Glutamatergic neuron (in vitro differentiated cells): Measurements from ENCODE around the gene UGT1A6. TPM values are rescaled to one million over a fixed set of nuclear protein-coding genes. Genes with fewer than 3 reads are reported as not detected.
"Not testable (repeated sequence)": the region's sequence is repeated elsewhere in the genome, so short reads cannot be mapped to it uniquely, and the experiment has no call there.

Experiments
- DNase-seq: peaks from one replicate; pipeline ENCODE4 v3.0.0; 2022
- H3K27ac Mint-ChIP-seq: one replicate; pipeline ENCODE4 v1.8.0; 2020; ENCODE audit warnings: mild to moderate bottlenecking, mixed read lengths, inconsistent platforms; ENCODE audit not compliant: unreplicated experiment
- H3K27me3 Mint-ChIP-seq: one replicate; pipeline ENCODE4 v1.8.0; 2020; ENCODE audit warnings: mild to moderate bottlenecking, moderate library complexity, mixed read lengths, inconsistent platforms; ENCODE audit not compliant: unreplicated experiment
- H3K36me3 Mint-ChIP-seq: one replicate; pipeline ENCODE4 v1.8.0; 2020; ENCODE audit warnings: mild to moderate bottlenecking, mixed read lengths, inconsistent platforms; ENCODE audit not compliant: unreplicated experiment
- H3K4me1 Mint-ChIP-seq: one replicate; pipeline ENCODE4 v1.8.0; 2020; ENCODE audit warnings: mild to moderate bottlenecking, low read depth, mixed read lengths, inconsistent platforms; ENCODE audit not compliant: unreplicated experiment
- H3K4me3 Mint-ChIP-seq: one replicate; pipeline ENCODE4 v1.8.0; 2020; ENCODE audit warnings: mild to moderate bottlenecking, mixed read lengths, inconsistent platforms; ENCODE audit not compliant: unreplicated experiment
- H3K9me3 Mint-ChIP-seq: one replicate; pipeline ENCODE4 v1.8.0; 2020; ENCODE audit warnings: mild to moderate bottlenecking, moderate library complexity, mixed read lengths, inconsistent platforms; ENCODE audit not compliant: unreplicated experiment
- total RNA-seq: library from RNA; stranded (reverse); fragmentation: NEBNext Ultra II Directional; extraction: Animal tissue kit (Norgen Biotek cat#: 25700); gene quantifications from one replicate; pipeline ENCODE4 v1.2.1, GENCODE V29; 2021; ENCODE audit not compliant: unreplicated experiment
- TF ChIP-seq, protein P1 (sequence below): fragments of 200-600 bp; sonication (generic); IDR thresholded peaks from one replicate; pipeline ENCODE4 v1.5.0; 2021; ENCODE audit not compliant: partially characterized antibody, unreplicated experiment

Gene UGT1A6
- total RNA-seq, 1 donor from 2014 or later = not detected

DNA sequence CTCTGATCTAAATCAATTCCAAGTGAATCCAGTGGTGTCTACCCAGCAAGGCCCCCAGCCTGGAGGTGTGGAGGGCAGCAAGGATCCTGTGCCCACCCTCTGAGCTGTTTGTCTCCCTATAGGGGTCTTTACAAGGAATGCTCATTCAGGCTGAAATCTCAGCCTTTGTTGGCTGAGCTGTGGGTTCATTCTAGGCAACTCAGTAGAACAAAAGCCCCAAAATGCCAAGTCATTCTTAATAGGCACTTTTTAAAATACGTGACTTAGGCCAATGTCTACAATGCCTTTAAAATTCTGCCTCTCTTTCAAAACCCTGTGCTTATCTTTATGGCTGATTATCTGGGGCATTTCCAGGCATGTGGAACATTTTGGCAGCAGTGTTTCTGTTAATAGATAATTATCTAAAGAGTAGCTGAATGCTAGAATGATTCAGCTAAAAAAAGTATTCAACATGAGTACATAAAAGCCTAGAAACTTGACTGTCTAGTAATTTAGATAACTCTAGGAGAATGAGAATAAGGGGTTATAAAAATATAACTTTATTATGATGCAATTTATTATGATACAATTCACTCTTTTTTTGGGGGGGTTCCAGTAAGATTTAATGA lies 7.4 kb downstream of the UGT1A6 start:
- H3K4me1 Mint-ChIP-seq = no peaks in the 10 kb centered on the region
- no peak overlapping the region for H3K4me3 Mint-ChIP-seq
- H3K27me3 Mint-ChIP-seq = no peaks in the 10 kb centered on the region
- DNase-seq = no peak
- TF ChIP-seq, protein P1, sequence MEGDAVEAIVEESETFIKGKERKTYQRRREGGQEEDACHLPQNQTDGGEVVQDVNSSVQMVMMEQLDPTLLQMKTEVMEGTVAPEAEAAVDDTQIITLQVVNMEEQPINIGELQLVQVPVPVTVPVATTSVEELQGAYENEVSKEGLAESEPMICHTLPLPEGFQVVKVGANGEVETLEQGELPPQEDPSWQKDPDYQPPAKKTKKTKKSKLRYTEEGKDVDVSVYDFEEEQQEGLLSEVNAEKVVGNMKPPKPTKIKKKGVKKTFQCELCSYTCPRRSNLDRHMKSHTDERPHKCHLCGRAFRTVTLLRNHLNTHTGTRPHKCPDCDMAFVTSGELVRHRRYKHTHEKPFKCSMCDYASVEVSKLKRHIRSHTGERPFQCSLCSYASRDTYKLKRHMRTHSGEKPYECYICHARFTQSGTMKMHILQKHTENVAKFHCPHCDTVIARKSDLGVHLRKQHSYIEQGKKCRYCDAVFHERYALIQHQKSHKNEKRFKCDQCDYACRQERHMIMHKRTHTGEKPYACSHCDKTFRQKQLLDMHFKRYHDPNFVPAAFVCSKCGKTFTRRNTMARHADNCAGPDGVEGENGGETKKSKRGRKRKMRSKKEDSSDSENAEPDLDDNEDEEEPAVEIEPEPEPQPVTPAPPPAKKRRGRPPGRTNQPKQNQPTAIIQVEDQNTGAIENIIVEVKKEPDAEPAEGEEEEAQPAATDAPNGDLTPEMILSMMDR = no peak
- no peaks in the 10 kb centered on the region for H3K36me3 Mint-ChIP-seq
- no peaks in the 10 kb centered on the region for H3K9me3 Mint-ChIP-seq
- no peak overlapping the region for H3K27ac Mint-ChIP-seq

DNA sequence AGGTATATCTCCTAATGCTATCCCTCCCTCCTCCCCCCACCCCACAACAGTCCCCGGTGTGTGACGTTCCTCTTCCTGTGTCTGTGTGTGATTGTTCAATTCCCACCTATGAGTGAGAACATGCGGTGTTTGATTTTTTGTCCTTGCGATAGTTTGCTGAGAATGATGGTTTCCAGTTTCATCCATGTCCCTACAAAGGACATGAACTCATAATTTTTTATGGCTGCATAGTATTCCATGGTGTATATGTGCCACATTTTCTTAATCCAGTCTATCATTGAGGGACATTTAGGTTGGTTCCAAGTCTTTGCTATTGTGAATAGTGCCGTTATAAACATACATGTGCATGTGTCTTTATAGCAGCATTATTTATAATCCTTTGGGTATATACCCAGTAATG lies 8.2 kb downstream of the UGT1A6 start:
- H3K36me3 Mint-ChIP-seq, H3K9me3 Mint-ChIP-seq, DNase-seq, H3K4me1 Mint-ChIP-seq, H3K27me3 Mint-ChIP-seq, H3K27ac Mint-ChIP-seq, H3K4me3 Mint-ChIP-seq: not testable (repeated sequence)

DNA sequence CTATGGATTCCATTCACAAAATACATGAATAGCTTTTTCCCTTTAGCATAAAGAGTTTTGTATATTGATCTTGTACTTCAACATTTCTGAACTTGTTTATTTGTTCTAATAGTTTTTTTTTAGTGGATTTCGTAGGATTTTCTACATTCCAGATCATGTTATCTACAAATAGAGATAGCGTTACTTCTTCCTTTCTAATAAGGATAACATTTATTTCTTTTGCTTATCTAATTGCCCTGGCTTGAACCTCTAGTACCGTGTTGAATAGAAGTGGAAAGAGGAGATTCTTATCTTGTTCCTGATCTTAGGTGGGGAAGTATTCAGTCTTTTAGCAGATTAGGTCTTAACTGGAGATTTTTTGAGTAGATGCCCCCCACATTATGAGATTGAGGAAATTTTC lies 9.5 kb downstream of the UGT1A6 start:
- H3K4me1 Mint-ChIP-seq = no peaks in the 10 kb centered on the region
- H3K4me3 Mint-ChIP-seq = no peak overlapping the region
- H3K27ac Mint-ChIP-seq = no peak overlapping the region
- TF ChIP-seq, protein P1 = no peak
- no peaks in the 10 kb centered on the region for H3K27me3 Mint-ChIP-seq
- no peak for DNase-seq
- no peaks in the 10 kb centered on the region for H3K36me3 Mint-ChIP-seq
- H3K9me3 Mint-ChIP-seq = no peaks in the 10 kb centered on the region

DNA sequence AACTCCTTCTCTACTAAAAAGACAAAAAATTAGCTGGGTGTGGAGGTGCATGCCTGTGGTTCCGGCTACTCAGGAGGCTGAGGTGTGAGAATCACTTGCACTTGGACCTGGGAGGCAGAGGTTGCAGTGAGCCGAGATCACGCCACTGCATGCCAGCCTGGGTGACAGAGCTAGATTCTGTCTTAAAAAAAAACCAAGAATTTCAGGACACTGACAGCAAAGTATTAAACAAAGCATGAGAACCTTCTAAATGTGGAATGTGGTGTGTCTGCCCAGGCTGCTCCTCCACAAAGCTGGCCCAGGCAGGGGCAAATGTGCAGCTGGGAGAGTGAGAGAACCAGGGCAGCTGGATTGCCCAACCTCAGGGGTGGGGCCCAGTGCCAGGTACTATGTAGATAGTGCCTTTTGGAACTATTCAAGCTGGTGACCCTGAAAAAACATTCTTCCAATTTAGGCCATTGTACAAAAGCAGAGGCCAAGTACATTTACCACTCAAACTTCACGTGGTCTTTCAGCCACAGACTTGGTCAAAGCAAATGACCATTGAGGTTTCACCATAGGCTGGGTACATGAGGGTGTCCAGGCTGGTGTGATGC lies 13.3 kb downstream of the UGT1A6 start:
- H3K9me3 Mint-ChIP-seq = no peaks in the 10 kb centered on the region
- TF ChIP-seq, protein P1 = no peak
- peaks cover under 1% of the 10 kb centered on the region for H3K27me3 Mint-ChIP-seq
- no peak overlapping the region for H3K4me3 Mint-ChIP-seq
- no peaks in the 10 kb centered on the region for H3K36me3 Mint-ChIP-seq
- no peak for DNase-seq
- H3K27ac Mint-ChIP-seq = no peak overlapping the region
- no peaks in the 10 kb centered on the region for H3K4me1 Mint-ChIP-seq

DNA sequence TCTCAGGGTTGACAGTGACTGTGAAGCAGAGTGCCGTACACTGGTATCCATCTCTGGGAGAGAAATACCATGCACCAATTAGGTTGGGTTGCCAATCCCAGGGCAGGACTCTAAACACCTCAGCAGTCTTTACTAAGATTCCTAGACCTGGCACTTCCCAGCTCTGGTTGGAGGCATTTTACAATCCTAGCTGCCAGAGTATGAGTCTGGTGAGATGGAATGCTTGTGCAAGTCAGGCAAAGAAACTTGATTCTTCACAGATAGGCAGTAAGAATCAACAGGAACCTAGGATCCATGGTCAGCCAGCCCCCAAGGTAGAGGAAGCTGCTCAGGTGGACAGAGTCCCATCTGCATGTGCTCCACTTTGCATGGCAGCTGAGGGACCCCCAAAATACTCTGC lies 14.0 kb downstream of the UGT1A6 start:
- TF ChIP-seq, protein P1 = no peak
- Mint-ChIP-seq H3K27ac (no peak overlapping the region), H3K4me1 (no peaks in the 10 kb centered on the region), H3K27me3 (peaks cover 1% of the 10 kb centered on the region), H3K36me3 (no peaks in the 10 kb centered on the region), H3K4me3 (no peak overlapping the region), H3K9me3 (no peaks in the 10 kb centered on the region)
- DNase-seq = no peak
